Measurements from ENCODE around the gene ADCY10.

GRCh38 chr1:167861664-167862381, 52.1 kb downstream of the ADCY10 start:
- no peak for TF ChIP-seq CTCF (IDR thresholded peaks at IDR 0.05)
- no peak for TF ChIP-seq POLR2AphosphoS5 (IDR thresholded peaks at IDR 0.05)
